HEK293T (cell line): Measurements from ENCODE around the gene TRPM2.

Experiments
- ELF4 ChIP-seq: fragments of 450-650 bp; IDR thresholded peaks from 2 replicates; pipeline ENCODE4 v1.6.1; 2017; ENCODE audit warnings: antibody characterized with exemption
- FOXM1 ChIP-seq: fragments of 450-650 bp; IDR thresholded peaks from 2 replicates; pipeline ENCODE4 v1.6.1; 2017; ENCODE audit warnings: mild to moderate bottlenecking, borderline replicate concordance

GRCh38 chr21:44333509-44334328 is 19.7 kb upstream of the TRPM2 start:
- no peak for TF ChIP-seq FOXM1
- no peak for TF ChIP-seq ELF4
